PC-9 (cell line): Measurements from ENCODE around the gene IFRD2.

Source experiments
- CTCF ChIP-seq: fragments of 200-600 bp; sonication (generic); conservative IDR thresholded peaks from 2 replicates; pipeline ENCODE4 v1.6.1; 2017; ENCODE audit warnings: mixed run types, antibody characterized with exemption, mild to moderate bottlenecking, moderate library complexity
- EZH2 ChIP-seq: fragments of 200-600 bp; sonication (generic); IDR thresholded peaks from 2 replicates; pipeline ENCODE4 v1.8.0; 2017; ENCODE audit warnings: antibody characterized with exemption, low read depth

- TF ChIP-seq CTCF (no peak), EZH2 (no peak)
These were observed 26.2 kb downstream of the IFRD2 start for GRCh38 chr3:50266017-50266416.
